GM18508 (cell line): ENCODE data around the gene PHF2.

Experiments used
- ATAC-seq: cut with Tn5 transposase; IDR thresholded peaks from one replicate; pipeline ENCODE4 v1.9.1; 2021; ENCODE audit warnings: moderate number of reproducible peaks; ENCODE audit not compliant: insufficient read depth, unreplicated experiment

Gene PHF2

GRCh38 chr9:93621922-93622321 lies 45.5 kb downstream of the PHF2 start:
- no peak for ATAC-seq

DNA sequence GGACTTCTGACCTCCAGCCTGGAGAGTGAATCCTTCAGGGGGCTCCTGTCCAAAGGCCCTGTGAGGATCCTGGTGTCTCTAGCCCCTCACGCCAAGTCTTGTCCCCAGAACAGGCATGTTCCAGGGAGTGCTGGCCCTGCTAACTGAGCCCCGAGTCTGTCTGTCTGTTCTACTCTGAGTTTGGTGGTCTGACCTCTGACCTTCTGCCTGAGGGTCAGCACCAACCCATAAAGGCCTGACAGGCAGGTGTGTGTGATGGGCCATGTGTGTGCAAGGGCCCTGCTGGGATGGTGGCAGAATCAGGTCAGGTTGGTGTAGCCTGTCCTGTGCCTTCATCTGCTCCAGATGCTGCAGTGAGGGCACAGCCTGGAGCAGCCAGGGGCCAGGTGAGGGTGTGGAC lies 46.3 kb downstream of the PHF2 start:
- ATAC-seq = no peak

DNA sequence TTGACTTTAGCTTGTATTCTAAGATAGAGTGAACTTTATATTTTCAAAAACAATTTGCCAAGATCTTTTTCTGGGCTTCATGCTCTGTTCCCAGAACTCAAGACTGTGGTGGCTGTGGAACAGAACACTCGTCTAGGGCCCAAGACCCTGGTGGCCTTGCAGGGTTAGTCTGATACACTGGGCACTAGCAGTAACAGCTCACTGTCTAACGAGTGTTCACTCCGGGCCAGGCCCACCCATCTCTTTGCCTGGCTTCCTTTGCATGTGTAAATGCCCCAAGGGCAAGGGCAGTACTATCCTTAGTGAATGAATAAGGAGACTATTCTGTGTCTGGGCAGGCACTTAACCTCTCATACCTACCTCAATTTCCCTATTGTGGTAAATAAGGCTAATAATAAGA lies 47.4 kb downstream of the PHF2 start:
- ATAC-seq = no peak

GRCh38 chr9:93624431-93624834 lies 48.0 kb downstream of the PHF2 start:
- no peak for ATAC-seq

- ATAC-seq = no peak
Observed at GRCh38 chr9:93624977-93625376, 48.6 kb downstream of the PHF2 start.

DNA sequence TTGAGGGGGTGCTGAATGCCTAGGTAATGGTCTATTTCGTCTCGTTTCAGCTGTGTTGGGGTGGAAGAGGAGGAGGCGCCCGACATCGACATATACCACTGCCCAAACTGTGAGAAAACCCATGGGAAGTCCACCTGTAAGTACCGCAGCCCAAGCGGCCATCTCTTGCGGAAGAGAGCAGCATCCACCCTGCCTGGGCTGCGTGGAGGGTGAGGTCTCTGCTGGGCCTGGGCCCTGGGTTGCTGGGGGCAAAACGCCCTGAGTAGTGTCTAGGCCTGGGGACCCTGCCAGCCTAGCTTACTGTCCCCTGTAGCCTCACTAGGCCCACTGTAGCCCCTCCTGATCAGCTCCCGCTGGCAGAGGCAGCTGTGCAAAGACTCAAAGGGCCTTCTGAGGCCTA lies 53.5 kb downstream of the PHF2 start:
- no peak for ATAC-seq

DNA sequence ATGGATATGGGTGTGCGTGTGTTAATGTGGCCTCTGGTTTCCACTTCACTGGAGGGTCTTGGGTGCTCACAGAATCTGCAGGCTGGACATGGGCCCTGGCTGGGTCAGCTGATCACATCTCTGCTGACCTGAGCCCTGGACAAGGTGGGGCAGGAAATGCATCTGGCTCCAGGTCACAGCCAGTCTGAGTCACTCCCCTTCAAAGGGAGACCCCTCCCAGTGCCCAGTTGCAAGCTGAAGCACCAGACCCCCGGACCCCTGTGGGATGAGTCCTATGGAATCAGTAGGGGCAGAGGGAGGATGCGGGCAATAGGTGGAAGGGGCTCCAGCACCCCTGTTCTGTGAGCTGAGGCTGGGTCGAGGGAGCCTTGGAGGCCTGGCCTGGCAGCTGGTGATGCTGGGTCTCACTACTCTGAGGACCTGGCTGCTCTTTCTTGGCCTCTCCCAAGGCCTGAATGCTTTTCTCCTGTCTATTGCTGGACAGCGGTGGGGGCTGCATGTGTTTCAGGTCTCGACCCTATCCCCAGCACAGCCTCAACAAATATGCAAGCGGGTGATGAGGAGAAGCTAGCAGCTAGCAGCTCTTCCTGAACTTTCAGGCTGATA lies 54.5 kb downstream of the PHF2 start:
- no peak for ATAC-seq

- ATAC-seq = no peak
Observed at GRCh38 chr9:93633492-93634221, 57.3 kb downstream of the PHF2 start.

DNA sequence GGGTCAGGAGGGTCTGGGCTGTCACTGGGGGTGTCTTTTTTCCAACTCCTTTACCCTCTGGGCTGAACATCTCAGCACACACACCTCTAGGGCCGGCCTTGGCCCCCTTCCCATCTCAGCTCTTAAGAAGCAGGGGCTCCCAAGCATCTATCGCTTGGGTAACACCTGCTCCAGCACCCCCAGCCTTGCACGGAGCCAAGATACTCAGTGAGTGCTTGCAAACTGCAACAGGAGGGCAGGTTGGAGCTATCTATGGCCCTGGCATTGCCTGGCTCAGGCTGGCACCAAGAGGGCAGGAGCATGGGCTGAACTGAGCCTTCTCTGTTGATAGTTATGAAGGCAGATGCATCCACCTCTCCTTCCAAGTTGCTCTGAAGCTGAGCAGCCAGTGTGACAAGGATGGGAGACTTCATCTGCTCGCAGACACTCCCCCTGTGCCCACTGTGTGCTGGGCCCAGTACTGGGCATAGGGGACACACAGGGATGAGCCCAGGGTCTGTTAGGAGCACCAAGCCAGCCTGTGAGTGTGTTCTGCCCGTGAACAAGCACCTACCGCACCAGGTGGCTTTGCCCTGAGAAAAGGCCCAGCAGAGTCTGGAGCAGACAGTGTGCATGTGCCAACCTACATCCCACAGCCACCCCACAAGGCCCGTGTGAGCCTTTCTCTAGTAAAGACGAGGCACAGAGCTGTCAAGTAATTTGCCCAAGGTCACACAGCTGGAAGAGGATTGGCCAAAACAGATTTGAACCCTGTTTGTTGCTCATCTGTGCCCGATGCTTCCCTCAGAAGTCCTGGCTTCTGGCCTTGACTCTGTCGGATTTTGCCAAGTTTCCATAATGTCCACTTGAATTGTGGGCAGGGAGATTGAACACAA lies 58.2 kb downstream of the PHF2 start:
- ATAC-seq = no peak

DNA sequence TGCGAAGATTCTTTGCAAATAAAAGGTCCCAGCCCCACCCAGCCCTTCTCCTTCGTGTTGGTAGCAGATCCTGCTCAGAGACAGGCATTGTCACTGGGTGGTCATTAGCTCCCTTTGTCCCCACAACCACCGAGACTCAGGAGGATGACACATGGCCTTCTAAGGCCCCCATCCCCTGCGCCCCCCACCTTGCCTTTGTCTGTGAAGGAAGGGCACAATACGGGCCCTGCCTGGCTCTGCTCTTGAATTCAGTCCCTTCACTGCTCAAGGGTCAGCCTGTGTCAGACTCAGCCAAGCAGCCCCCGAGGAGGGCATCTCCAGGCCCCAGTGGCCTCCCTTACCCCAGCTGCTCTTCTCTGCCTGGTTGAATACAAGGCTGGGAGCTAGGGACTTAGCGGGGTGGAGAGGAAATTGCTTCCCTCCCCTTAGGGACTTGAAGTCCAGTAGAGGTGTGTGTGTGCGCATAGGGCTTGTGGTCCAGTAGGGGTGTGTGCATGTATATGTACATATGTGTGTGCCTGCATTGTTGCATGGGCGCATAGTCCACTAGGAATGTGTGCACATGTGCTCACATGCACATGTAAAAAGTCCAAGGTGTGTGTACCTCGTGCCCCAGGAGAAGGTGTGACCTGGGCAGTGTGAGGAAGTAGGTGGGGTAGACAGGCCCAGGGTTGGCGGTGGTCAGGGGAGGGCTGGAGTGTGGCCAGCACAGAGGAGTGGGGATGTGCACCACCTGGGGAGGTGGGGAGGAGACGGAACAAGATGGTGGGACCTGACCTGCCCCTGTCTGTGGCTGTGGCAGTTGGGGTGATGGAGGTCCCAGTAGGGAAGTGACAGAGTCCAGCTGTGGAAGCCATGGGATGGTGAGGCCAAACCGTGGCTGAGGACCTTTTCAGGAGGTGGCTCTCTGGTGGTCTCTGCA lies 59.1 kb downstream of the PHF2 start:
- no peak for ATAC-seq

DNA sequence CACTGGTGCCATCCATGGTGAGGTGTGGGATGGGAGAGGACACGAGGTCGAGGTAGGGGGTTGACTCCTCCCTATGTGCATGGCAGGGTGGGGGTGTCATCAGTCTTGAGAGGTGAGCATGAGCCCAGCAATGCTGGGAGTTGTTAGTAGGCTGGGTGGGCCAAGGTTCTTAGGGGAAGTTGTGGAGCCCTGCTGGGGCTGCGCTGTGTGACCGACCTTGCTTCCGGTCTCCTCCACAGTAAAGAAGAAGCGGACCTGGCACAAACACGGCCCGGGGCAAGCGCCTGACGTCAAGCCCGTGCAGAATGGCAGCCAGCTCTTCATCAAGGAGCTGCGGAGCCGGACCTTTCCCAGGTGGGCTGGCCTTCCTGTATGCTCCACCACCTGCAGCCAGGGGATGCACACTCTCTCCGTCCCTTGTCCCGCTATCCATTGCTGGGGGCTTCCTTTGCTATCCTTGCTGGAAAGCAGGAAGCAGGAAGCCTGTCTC lies 59.8 kb downstream of the PHF2 start:
- no peak for ATAC-seq

DNA sequence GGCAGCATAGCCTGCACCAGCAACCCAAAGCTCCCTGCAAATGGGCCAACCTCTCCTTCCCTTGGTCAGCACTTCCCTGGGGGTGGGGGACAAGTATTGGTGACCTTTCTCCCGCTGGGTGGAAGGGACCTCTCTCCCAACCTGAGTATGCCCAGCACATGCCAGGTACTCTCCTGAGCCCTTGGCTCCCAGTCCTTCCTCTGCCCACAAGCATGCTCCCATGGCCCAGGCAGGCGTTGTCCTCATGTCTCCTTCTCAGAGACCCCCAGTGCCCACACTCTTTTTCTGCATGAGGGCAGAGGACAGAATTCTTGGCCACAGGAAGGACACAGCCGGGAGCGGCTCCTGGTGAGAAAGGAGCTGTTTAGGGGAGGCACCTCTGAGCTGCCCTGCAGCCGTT lies 60.3 kb downstream of the PHF2 start:
- no peak for ATAC-seq

GRCh38 chr9:93637886-93638285 lies 61.5 kb downstream of the PHF2 start:
- no peak for ATAC-seq

DNA sequence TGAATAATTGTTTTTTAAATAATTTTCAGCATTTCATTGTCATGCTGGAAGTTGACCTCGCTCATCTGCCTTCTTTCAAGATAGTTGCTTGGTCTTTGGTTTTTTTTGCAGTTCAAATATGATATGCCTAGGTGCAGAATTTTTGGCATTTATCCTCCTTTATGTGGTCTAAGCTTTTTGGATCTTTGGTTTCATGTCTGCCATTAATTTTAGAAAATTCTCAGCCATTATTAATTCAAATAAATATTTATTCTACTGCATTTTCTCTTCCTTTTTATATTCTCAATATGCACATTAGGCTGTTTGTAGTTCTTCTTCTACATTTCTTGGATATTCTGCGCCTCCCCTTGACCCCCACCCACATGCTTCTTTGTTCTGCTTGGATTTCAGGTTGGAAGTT lies 63.6 kb downstream of the PHF2 start:
- ATAC-seq = no peak

DNA sequence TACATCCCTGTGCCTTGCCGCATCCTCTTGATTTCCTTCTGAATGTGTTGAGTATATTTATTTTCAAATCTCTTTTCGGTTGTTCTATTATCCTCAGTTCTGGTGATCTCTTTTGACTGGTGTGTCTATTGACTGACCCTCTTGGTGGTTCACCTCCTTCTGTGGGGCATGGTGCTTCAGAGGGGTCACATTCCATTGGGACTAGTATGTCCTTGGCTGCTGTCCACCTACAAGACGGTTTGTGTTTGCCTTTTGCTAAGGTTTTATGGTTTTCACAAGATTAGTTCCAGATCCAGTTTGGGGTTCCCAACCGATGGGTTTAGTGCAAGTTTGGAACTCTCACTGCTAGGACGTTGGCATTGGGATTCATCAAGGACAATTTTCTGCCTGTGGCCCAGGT lies 66.6 kb downstream of the PHF2 start:
- ATAC-seq = no peak

DNA sequence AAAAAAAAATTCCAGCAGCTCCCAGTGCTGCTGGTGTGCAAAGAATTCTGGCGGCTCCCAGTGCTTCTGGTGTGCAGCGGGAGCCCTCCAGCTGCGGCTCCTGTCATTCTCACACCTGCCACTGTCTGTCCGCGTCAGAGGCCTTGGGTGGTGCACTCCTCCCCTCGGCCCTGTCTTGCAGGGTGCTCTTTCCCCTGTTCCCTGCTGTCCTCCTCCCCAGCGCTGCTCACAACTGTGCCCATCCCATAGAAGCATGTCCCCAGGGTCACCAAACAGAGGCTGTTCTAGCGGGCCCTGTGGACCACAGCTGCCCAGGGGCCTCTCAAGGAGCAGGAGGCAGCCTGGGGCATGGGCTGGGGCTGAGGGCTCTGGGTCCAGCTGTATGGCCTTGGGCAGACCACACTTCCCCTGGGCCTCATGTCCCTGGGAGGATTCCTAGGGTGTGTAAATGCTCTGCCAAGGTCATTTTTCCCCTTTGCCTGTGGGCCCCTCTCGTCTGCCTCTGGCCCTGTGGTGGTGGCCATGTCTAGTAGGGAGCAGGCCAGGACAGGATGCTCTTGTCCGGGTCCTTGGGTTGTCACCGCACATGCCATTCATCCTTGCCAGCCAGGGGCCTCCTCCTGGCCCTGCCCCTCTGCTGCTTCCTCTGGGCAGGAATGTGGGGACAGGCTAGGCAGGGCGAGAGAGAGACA lies 68.2 kb downstream of the PHF2 start:
- no peak for ATAC-seq

GRCh38 chr9:93645149-93645889 lies 68.9 kb downstream of the PHF2 start:
- ATAC-seq = no peak

DNA sequence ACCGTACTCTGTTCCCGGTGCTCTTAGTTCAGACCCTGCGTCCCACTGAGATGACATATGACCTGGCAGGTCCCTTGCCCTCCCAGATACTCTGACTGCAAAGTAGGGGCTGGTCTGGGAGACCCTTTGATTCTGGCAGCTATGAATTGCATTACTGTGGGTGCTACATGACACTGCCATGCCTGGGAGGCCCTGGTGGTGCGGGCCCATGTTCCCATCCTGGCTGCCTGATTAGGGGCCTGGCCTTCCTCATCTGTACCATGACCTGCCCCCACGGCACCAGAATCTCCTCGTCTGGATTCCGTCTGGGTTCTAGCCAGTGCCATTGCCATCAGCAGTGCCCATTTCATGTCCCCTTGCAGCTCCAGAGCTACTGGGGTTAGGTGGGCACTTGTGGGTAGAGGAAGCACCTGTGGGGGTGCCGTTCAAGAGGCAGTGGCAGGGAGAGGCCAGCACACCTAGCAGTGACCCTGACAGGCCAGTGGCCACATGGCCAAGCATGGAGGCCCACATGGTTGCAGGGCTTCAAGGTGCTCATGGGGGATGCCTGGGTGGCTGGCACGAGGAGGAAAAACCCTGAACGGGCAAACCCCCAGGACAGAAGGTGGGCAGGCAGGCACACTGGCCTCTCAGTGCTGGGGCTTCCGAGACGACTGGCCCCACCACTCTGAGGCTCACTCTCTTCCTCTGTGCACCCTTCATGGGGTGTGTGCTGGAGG lies 69.7 kb downstream of the PHF2 start:
- no peak for ATAC-seq
